GM12865 (cell line): ENCODE data around the gene TLR8.

ENCODE experiments used
- DNase-seq: peaks from one replicate; pipeline ENCODE4 v3.0.0; 2010; ENCODE audit warnings: low read depth
- H3K4me3 ChIP-seq: 2 replicates; pipeline ENCODE4 v1.5.1; 2011; ENCODE audit warnings: mild to moderate bottlenecking, low read depth, low read length, control low read depth
- TF ChIP-seq, protein P1 (sequence below): IDR thresholded peaks from 2 replicates; pipeline ENCODE4 v1.5.1; 2011; ENCODE audit warnings: low read length, control low read depth, low read depth, inconsistent platforms; ENCODE audit not compliant: insufficient read depth; ENCODE audit errors: missing control alignments

TLR8 gene

DNA sequence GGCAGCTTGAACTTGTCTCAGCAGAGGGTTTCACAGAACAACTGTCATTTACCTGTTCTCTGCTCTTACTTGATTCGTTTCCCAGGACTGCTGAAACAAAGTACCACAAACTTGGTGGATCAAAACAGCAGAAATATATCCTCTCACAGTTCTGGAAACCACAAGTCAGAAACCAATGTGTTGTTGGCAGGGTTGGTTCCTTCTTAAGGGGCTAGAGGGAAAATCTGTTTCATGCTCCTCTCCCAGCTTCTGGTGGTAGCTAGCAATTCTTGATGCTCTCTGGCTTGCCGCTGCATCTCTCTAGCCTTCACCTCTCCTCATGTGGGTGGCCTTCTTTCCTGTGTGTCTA lies 4.7 kb downstream of the TLR8 start:
- no peak overlapping the region for H3K4me3 ChIP-seq
- no peak for DNase-seq
- TF ChIP-seq, protein P1, sequence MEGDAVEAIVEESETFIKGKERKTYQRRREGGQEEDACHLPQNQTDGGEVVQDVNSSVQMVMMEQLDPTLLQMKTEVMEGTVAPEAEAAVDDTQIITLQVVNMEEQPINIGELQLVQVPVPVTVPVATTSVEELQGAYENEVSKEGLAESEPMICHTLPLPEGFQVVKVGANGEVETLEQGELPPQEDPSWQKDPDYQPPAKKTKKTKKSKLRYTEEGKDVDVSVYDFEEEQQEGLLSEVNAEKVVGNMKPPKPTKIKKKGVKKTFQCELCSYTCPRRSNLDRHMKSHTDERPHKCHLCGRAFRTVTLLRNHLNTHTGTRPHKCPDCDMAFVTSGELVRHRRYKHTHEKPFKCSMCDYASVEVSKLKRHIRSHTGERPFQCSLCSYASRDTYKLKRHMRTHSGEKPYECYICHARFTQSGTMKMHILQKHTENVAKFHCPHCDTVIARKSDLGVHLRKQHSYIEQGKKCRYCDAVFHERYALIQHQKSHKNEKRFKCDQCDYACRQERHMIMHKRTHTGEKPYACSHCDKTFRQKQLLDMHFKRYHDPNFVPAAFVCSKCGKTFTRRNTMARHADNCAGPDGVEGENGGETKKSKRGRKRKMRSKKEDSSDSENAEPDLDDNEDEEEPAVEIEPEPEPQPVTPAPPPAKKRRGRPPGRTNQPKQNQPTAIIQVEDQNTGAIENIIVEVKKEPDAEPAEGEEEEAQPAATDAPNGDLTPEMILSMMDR = no peak

DNA sequence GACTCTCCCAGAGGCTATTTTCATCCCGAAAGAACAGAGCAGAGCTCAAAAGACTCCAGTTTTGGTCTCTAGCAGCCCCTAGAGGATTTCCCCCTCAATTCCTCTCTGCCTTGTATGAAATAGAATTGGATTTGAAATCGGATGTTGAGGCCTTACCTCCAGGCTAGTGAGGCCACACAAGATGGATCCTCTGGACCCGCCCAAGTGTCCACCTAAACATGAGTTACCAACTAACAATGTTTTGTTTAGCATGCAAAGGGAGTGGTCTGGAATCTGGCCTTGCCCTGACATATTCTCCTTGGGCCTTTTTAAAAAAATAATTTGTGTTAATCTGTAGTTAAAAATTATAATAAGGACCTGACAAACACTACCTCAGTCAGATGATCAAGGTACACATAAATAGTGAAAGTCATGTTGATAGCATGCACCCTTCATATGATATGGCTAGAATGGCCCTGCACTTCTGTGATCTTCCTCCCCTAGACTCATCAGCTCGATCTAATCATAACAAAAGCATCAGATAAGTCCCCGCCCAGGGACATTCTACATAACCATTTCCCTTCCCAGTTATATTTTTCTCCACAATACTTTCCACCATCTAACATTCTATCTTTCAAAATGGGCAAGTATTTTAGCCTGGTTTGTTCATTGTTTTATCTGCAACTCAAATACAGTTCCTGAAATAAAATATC lies 6.5 kb downstream of the TLR8 start:
- no peak overlapping the region for H3K4me3 ChIP-seq
- no peak for DNase-seq
- TF ChIP-seq, protein P1 = no peak

DNA sequence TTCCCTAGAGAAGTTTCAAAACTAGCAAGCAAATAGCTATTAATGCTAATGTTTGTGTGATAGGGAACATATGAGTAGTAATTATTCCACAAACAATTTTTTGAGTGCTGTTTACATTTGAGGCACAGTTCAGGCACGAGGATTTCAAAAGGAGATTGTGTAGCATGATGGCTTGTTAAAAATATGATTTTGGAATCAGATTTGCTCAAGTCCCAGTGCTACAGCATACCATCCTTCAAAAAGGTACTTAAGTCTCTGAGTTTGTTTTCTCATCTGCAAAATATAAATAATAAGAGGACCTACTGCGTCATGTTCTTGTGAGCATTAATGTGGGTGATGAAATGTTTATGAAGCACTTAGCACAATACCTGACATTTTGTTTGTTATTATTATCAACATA lies 11.3 kb downstream of the TLR8 start:
- no peak for DNase-seq
- TF ChIP-seq, protein P1 = no peak
- H3K4me3 ChIP-seq = no peak overlapping the region

DNA sequence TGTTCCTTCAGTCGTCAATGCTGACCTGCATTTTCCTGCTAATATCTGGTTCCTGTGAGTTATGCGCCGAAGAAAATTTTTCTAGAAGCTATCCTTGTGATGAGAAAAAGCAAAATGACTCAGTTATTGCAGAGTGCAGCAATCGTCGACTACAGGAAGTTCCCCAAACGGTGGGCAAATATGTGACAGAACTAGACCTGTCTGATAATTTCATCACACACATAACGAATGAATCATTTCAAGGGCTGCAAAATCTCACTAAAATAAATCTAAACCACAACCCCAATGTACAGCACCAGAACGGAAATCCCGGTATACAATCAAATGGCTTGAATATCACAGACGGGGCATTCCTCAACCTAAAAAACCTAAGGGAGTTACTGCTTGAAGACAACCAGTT lies 12.6 kb downstream of the TLR8 start:
- no peak overlapping the region for H3K4me3 ChIP-seq
- TF ChIP-seq, protein P1 = no peak
- DNase-seq = no peak

DNA sequence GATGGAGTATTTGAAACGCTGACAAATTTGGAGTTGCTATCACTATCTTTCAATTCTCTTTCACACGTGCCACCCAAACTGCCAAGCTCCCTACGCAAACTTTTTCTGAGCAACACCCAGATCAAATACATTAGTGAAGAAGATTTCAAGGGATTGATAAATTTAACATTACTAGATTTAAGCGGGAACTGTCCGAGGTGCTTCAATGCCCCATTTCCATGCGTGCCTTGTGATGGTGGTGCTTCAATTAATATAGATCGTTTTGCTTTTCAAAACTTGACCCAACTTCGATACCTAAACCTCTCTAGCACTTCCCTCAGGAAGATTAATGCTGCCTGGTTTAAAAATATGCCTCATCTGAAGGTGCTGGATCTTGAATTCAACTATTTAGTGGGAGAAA lies 13.2 kb downstream of the TLR8 start:
- H3K4me3 ChIP-seq = no peak overlapping the region
- TF ChIP-seq, protein P1 = no peak
- no peak for DNase-seq

DNA sequence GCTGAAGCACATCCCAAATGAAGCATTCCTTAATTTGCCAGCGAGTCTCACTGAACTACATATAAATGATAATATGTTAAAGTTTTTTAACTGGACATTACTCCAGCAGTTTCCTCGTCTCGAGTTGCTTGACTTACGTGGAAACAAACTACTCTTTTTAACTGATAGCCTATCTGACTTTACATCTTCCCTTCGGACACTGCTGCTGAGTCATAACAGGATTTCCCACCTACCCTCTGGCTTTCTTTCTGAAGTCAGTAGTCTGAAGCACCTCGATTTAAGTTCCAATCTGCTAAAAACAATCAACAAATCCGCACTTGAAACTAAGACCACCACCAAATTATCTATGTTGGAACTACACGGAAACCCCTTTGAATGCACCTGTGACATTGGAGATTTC lies 14.6 kb downstream of the TLR8 start:
- TF ChIP-seq, protein P1 = no peak
- DNase-seq = peak; percentile 5
- no peak overlapping the region for H3K4me3 ChIP-seq

DNA sequence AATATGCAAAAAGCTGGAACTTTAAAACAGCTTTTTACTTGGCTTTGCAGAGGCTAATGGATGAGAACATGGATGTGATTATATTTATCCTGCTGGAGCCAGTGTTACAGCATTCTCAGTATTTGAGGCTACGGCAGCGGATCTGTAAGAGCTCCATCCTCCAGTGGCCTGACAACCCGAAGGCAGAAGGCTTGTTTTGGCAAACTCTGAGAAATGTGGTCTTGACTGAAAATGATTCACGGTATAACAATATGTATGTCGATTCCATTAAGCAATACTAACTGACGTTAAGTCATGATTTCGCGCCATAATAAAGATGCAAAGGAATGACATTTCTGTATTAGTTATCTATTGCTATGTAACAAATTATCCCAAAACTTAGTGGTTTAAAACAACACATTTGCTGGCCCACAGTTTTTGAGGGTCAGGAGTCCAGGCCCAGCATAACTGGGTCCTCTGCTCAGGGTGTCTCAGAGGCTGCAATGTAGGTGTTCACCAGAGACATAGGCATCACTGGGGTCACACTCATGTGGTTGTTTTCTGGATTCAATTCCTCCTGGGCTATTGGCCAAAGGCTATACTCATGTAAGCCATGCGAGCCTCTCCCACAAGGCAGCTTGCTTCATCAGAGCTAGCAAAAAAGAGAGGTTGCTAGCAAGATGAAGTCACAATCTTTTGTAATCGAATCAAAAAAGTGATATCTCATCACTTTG lies 15.6 kb downstream of the TLR8 start:
- H3K4me3 ChIP-seq = no peak overlapping the region
- TF ChIP-seq, protein P1 = no peak
- no peak for DNase-seq
